ENCODE data around the gene CACFD1.

CACFD1 gene

GRCh38 chr9:133496861-133497842, 37.4 kb downstream of the CACFD1 start:
- no peak for FAIRE-seq
- no peak for DNase-seq (ENCODE audit: low spot score)

DNA sequence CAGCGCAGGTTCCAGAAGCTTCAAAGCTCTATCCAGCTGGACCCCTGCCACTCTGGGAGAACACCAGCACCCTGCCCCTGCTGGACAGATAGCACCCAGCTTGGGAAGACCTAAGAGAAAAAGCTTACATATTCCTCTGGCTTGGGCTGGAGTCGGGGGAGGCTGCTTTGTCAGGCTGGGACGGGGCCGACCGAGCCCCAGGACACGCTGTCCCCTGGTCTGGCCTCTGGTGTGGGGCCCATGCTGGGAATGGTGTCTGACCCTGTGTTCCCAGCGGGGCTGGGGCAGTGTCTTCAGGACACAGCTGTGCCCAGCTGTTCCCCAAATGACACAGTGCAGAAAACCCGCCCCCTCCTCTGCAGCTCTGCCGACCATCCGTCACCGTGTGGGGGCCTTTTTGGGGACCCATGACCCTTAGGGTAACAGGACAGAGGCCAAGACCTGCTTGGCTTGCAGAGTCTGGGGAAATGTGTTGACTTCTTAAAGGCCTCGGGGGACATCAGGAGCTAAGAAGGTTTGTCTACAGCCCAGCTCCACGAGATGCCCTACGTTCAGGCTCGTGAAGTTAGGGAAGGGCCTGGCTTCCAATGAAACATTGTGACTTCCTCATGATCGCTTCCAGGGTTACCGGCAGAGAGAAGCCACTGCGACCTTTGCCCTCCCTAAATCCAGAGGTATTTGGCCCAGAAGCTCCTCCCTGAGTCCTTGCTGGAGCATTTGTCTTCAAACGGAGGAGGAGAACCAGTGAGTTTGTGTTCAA, 39.5 kb downstream of the CACFD1 start:
- DNase-seq (ENCODE audit: low spot score) = no peak
- FAIRE-seq = no peak

DNA sequence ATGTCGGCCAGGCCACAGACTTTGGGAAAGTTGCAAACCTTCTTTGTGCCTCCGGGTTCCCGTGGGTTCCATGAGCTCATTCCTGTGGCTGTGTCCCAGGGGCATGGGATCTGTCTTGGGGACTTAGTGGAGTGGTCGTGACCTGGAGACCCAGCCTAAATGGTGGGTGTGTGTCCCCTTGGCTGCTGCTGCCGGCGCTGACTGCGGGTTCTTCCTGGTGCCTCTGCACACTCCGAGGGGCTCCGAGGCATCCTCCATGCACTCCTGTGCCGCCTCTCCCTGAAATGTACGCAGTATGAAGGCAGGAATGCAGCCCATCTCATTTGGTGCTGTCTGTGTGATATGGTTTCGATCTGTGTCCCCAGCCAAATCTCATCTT, 40.1 kb downstream of the CACFD1 start:
- DNase-seq (ENCODE audit: low spot score) (no peak), FAIRE-seq (no peak)

- FAIRE-seq = no peak
- no peak for DNase-seq (ENCODE audit: low spot score)
Measured at GRCh38 chr9:133502112-133502511, 42.3 kb downstream of the CACFD1 start.

- DNase-seq (ENCODE audit: low spot score) (peak; percentile 15), FAIRE-seq (no peak)
Measured at GRCh38 chr9:133505186-133505830, 45.5 kb downstream of the CACFD1 start.

DNA sequence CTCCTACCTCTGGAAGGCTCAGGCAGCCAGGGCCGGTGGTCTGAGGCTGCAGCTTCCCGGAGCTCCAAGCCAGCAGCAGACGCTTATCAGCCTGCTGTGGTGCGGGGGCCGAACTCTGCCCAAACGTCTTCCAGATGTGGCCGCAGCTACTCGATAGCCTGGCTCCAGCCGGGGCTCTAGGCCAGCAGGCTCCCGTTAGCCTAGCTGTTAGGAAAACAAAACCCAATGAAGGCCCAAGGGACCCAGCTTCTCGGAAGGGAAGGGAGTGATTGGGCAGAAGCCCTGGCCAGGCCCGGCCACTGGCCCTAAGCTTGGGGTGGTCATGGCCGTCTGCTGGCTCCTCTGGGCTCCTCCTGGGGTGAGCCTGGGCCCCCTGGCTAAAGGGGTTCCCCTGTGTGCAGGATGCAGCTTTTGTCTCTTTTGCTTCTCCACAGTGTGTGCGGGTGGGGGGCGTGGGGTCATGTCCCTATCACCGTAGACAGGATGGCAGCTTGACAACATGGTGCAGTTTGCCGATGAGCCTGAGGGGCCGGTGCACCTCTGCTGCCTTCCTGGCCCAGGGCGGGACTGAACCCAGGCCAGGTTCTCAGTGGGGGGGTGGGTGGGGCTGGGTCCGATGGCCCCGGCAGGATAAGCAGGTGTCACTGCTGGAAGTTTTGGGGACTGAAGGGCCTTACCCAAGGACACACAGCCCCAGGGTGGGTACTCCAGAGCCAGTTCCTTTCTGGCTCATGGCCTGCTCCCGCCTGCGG, 46.3 kb downstream of the CACFD1 start:
- FAIRE-seq = no peak
- no peak for DNase-seq (ENCODE audit: low spot score)

DNA sequence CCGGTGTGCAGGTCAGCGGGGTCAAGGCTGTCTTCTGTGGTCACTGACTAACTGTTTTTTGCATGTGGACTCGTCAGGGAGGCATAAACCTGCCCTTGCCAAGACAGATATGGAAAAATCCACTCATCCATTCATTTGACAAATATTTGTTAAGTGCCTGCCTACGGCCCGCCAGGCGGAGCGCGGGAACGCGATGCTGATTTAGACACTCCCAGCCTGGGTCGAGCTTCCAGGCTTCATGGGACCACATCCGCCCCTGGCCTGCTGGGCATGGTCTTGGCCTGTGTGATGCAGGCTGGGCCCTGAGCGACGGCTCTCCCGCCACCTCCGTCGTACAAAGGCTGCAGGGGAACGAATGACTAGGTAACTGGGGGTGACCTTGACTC, 46.9 kb downstream of the CACFD1 start:
- peak; percentile 97 for FAIRE-seq
- DNase-seq (ENCODE audit: low spot score) = peak; percentile 95

GRCh38 chr9:133507246-133507965, 47.6 kb downstream of the CACFD1 start:
- FAIRE-seq (no peak), DNase-seq (ENCODE audit: low spot score) (no peak)

DNA sequence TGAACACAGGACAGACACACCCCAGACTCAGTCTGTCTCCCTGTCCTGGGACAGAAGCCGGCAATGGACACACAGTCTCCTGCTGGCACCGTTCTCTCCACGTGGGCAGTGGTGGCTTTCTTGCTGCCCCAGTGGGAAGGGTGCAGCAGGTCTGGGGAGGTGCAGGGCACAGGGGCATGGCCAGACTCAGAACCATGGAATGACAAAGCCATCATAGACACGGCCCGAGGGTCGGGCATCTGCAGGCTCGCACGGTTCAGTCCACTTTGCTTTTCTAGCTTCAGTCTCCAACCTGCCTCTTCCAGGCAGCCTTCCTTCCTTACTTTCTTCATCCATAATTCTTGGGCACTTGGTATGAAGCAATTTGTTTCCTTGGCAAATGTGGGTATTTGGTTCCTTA, 48.3 kb downstream of the CACFD1 start:
- FAIRE-seq (no peak), DNase-seq (ENCODE audit: low spot score) (no peak)

DNA sequence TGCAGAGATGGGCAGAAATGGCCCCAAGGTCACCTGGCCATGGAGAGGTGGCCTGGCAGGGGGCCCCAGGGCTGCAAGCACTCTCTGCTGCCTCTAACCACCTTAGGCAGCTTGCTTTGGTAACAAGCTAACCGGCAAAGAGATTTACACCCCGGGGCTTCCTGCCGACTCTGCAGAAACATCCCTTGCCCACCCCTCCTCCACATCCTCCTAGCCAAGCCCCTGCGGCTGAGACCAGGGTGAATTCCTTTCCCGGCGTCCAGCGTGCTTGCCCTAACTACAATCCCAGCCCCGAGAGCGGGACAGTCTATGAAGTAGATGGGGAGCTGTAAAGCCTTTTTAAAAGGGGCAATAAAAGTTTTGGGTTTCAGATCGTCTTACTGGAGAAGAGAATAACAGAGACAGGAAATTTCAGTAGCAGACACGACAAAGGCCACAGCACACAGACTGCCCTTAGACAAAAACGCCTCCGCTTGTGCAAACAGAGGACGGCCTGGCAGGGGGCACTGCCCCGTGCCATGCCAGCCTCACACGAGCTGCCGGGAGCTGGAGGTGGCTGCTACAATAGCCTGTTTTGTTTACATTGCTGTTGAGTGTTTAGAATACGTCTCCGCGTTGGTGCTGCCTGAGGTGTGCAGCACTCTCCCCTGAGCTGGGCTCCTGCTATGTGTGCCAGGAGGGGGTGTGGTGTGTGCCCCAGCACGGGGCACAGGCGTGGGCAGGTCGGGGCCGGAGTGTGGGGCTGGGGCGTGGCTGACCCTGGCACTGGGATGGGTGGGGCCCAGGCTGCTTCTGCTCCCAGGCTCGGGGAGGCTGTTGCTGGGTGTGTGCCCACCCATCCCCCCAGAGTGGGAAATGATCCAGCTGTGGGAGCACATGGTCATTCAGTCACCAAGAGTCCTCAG, 49.7 kb downstream of the CACFD1 start:
- no peak for FAIRE-seq
- no peak for DNase-seq (ENCODE audit: low spot score)

- FAIRE-seq = no peak
Measured at GRCh38 chr9:133510926-133511505, 51.2 kb downstream of the CACFD1 start.

DNA sequence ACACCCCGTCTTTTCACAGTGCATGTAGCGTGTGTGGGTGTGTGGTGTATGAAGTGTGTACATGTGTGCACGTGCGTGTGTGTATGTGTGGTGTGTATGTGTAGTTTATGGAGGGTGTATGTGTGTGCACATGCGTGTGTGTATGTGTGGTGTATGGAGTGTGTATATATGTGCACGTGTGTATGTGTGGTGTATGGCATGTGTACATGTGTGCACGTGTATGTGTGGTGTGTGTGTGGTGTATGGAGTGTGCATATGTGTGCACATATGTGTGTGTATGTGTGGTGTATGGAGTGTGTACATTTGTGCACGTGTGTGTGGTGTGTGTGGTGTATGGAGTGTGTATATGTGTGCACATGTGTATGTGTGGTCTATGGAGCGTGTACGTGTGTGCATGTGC, 51.8 kb downstream of the CACFD1 start:
- DNase-seq (ENCODE audit: low spot score) (no peak), FAIRE-seq (no peak)

More at GRCh38 chr9:133510926-133511505, 51.2 kb downstream of the CACFD1 start:
- no peak for DNase-seq (ENCODE audit: low spot score)

DNA sequence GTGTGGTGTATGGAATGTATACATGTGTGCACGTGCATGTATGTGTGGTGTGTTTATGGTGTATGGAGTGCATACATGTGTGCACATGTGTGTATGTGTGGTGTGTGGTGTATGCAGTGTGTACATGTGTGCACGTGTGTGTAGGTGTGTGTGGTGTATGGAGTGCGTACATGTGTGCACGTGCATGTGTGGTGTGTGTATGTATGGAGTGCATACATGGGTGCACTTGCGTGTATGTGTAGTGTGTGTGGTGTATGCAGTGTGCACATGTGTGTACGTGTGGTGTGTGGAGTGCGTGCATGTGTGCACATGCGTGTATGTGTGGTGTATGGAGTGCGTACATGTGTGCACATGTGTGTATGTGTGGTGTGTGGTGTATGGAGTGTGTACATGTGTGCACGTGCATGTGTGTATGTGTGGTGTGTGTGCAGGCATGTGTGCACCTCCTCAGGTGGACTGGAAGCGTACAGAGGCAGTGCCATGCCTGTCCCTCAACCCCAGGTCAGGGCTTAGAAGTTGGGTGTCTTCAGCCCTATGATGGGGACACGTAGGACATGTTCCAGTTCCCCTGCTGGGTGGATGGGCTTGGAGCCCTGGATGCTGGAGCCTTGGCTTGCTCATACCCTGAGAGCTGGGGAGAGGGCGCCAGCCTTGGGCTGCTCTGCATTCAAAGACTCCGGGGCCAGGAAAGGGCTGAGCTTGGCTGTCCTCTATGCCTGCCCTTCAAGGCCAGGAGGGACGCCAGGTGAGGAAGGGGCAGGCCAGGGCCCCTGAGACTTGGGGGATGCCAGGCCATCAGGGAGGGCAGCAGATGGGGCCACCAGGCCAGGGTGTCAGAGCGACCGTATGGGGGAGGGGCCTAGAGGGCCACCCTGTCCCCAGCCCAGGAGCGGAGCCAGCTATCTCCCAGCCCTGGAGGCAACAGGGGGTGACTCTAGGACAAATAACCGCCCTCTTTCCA, 52.8 kb downstream of the CACFD1 start:
- FAIRE-seq (no peak), DNase-seq (ENCODE audit: low spot score) (no peak)

DNA sequence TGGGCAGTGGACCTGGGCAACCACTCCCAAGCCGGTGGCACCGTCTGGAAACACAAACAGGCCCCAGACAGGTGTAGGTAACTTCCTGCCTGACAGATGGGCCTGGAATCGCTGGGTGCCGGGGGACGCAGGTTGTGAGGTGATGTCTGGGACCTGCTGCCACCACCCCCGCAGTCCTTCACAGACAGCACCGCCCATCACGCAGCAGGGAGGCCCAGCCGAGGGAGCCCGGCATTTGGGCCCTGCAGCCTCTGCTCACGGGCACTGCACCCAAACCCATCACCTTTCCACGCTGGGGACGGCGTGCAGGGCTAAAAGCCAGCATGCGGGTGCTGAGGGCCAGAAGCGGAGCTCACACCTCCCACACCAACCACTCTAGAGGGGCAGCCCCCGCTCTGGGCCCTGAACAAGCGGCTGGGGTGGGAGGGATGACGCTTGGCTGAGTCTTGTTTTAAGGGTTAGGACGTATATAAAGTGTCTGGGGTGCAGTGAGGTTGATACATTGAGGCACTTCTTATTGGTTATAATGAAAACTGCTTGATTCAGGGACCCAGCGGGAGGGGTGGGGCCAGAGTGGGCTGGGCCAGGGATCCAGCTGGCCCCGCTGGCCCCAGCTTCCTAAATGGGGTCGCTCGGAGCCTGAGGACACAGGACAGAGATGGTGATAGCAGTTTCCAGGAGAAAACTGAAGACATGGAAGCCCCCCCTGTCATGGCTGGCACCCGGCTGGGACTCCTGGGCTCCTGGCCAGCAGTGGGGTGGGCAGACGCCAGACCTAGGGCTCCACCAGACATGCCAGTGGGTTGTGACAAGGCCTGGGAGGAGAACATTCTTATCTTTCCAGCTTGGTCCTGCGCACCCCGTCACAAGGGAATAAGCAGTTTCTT, 53.7 kb downstream of the CACFD1 start:
- no peak for FAIRE-seq
- DNase-seq (ENCODE audit: low spot score) = no peak

DNA sequence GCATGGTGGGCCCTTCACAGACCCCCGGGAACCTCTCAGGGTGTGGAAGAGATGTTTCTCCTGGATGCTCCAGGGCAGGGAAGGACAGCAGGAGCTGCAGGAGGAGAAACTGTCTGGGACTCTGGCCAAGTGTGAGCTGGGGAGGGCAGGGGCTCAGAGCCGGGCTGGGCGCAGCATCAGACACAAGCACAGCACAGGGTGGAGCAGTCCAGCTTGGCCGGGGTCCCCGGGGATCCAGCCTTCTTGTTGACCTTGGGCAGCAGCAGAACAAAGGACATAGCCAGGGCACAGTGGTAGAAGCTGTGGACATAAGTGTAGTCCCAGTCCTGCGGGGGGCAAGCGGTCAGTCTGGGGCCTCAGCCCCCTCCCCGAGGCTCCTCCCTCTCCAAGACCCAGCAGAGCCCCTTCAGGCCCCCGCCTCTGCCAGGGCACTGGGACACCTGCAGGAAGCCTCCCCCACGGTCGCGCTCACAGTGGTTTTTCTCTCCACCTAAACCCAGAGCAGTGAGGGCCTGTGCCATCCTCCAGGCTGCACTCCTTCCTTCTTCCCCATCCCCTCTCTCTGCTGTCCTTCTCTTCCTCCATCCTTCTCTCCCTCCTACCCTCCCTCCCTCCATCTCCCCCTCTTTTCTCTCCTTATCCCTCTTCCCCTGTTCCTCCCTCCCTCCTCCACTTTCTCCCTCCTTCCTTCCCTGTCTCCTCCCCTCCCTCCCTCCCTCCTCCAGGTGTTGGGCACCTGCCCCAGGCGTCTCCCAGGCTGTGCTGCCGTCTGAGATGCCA, 54.9 kb downstream of the CACFD1 start:
- no peak for DNase-seq (ENCODE audit: low spot score)
- FAIRE-seq = no peak

DNA sequence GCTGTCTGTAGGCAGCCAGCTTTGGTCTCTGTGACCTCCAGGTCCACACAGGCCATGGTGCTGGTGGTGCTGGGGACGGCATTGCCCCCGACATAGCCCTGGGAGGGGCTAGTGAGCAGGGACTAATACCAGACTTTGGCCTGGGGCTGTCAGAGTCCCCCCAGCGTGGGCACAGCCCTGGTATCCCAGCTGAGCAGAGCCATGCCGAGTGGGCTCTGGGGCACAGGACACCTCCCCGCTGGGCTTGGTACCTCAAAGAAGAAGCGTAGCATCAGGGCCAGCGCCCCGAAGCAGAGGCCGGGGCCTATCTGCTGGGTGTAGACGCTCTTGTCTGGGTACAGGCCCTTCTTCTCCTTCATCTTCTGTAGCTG, 55.4 kb downstream of the CACFD1 start:
- FAIRE-seq = no peak
- DNase-seq (ENCODE audit: low spot score) = no peak

Measured in RCC 7860 (cell line).